GM10847 (cell line): Measurements from ENCODE around the gene ZC3H4.

Source experiments
- POLR2A ChIP-seq: IDR thresholded peaks from 2 replicates; pipeline ENCODE4 v1.6.1; 2011; ENCODE audit not compliant: insufficient read length; ENCODE audit errors: extremely low read depth

The ZC3H4 gene

DNA sequence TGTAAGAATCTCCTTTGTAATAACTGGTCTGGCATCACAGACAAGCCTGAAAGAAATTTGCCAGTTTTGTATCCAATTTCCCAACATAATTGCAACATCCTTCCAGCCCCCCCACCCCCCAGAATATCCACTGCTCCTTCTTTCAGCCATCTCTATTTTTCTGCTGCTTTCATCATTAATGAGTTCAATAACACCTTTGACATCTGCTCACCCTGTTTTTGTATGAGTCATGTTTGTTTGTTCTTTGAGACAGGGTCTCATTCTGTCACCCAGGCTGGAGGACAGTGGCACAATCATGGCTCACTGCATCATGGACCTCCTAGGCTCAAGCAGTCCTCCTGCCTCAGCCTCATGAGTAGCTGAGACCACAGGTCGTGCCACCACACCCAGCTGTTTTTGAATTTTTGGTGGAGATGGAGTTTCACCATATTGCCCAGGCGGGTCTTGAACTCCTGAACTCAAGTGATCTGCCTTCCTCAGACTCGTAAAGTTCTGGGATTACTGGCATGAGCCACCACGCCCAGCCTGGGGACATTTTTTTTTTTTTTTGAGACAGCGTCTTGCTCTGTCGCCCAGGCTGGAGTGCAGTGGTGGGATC, 7.0 kb upstream of the ZC3H4 start:
- no peak for TF ChIP-seq POLR2A

DNA sequence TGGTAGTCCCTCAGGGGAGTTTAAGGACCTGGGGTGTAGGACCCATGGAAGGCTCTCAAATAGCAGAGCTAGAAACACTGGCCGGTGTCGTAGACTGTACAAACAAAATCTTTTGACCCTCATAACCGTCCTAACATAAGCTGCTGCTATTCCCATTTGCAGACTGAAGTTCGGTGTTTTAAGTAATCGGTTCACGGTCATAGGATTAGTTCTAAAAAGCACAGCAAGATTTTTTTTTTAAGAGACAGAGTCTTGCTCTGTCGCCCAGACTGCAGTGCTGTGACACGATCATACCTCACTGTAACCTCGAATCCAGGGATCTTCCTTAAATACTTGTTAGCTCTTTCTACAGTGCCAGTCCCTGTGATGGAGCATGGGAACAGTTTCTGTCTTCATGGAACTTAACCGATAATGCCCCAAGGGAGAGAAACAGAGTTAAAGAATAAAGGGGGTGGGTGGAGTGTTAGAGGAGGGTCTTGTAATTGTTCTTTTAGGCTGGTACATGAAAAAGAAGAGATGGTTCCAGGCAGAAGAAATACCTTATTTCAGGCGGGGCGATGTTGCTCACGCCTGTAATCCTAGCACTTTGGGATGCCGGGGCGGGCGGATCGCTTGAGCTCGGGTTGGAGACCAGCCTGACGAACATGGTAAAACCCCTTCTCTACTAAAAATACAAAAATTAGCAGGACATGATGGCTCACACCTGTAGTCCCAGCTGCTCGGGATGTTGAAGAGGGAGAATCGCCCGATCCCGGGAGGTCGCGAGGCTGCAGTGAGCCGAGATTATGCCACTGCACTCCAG, 475 bp upstream of the ZC3H4 start:
- TF ChIP-seq POLR2A: no peak

DNA sequence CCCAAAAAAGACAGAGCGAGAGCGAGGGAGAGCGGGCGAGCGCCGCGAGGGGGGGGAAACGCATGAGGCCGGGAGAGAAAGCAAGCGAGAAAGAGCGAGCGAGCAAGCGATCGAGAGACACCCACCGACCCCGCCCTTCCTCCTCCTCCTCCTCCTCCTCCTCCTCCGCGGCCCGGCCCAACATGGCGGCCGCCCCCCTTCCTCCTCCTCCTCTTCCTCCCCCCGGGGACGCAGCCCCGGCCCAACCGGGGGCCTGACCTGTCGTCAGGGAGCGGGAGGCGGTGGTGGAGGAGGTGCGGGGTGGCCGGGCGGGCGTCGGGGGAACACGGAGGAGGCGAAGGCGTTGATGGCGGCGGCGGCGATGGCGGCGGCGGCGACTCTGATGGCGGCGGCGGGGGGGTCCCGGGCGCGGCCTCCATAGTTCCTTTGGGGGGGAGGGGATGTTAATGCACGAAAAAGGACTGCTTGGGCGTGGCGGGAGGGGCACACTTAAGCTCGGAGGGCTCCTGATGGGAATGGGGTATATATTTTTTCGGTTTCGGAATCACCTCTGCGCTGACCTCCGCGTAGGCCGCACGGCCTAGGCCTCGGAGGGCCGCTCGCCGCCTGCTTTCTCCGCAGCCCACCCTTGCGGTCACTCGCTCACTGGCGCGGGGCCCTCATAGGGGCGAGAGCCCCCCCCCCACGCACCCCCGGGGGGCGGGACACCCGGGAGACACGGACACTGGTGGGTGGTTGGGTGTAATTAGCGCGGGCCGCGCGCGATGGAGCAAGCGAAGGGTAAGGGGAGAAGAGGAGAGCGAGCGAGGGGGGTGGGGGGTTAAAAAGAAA, 1.2 kb downstream of the ZC3H4 start:
- TF ChIP-seq POLR2A: peak; percentile 84

DNA sequence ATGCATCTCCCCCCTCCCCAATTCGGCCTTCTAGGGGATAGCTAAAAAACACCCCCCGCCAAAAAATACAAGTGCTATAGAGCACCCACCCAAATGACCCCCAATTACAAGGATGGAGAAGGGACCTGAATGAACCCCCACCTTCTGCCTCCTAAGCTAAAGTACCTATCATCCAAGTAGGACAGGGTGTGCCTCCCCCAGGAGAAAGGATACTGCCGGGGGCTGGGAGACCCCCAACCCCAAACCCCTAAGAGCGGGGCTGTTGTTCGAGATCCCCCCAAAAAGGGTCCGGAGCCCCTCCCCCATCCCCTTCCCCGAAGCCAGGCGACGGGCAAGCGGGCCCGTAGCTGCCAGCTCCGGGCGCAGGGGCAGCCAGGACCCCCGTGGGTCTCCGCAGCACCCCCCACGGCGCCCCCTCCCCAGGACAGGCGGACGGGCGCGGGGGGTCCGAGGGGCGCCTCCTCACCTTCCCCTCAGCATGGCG, 1.9 kb downstream of the ZC3H4 start:
- TF ChIP-seq POLR2A: no peak

DNA sequence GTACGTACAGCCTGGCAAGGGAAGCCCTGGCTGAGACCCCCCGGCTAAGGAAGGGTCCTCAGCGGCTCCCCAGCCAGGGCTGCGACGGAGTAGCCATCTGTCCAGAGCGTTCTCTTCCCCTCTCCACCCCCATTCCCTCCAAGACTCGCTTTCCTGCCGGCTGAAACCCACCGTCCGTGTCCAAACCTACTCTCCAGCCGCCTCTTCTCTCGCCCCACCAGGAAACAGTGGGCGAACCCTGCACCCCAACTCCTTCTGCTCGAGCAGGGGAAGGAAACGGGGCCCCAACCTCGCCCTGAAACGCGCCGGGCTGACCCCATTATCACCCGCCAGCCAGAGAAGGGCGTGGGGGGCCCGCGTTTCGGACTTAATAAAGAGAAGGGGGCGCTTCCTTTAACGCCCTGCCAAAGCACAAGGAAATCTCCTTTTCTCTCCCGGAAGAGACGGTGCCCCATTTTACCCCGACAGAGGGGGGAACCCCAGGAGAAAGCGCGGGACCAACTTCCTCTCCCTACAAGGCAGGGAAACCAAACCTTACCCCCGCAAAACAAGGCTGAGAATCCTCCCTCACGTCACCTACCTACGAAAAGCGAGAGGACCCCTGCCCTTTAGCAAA, 2.5 kb downstream of the ZC3H4 start:
- peak; percentile 11 for TF ChIP-seq POLR2A

DNA sequence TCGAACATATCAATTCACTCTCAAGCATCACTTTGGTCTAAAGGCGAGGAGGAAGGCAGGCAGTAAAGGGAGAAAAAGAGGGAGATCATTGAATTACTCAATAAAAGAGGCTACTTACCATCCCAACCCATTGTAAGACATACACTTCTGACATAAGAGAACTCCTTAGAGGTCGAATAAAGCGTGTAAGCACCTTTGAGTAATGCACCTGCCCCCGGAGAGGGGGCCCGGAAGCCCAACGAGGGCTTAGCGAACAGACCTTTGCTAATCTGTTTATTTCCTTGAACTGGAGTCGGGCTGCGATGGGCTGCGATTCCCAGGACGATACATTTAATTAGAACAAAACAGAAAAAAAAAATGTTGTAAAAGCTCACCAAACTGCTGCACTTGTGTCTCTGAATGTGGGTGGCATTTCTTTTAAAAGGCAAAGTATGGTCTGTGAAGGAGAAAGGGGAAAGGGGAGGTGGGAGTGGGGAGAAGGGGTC, 3.0 kb downstream of the ZC3H4 start:
- no peak for TF ChIP-seq POLR2A

DNA sequence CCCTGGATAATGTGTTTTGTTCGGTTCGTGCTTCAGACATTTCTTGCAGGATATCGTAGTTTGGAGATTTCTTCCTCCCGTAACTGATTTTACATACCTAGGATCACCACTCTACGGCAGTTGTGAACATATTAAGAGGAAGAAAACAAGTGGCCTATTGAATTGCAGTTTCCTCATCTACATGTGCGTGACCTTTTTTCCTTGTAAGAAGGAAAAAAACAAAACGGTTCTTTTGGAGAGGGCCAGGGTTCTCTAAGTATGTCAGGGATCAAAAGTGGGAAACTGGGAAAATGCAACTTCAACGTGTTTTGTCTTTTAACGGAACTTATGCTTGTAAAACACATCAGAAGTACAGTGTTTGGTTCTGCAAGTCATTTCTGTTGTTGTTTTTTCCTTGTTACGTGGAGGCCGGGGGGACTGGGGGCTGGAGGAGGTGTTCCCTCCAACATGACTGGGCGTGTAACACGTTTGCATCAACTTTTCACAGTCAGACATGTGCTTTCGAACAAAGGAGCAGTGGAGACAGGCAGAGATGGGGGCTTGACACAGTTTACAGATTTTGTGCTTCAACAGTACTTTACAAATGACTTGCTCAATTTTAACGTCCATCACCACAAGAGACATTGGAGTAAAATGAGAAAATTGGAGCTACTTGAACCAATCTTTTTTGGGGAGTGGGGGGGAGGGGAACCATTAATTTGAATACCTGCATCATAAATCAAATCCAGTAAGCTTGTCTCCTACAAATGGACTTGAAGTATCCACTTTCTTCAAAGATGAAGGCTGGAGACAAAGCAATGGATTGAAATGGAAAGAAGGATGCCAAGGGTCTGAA, 3.8 kb downstream of the ZC3H4 start:
- TF ChIP-seq POLR2A: no peak

DNA sequence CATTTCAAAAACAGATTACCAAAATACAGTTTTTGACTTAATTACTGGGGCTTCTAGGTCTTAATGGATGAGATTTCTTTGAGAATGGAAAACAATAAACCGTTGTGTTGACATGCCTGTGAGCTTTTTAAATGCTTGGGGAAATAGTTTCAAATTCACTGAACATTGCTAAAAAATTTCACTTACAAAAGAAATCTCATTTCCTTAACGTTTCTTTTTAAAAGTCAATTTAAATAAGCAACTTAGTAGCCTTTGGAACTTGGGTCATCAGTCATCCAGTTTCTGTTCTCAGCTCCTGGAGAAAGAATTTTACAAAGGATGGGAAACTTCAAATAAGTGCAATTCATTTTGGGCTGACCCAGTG, 4.4 kb downstream of the ZC3H4 start:
- no peak for TF ChIP-seq POLR2A

DNA sequence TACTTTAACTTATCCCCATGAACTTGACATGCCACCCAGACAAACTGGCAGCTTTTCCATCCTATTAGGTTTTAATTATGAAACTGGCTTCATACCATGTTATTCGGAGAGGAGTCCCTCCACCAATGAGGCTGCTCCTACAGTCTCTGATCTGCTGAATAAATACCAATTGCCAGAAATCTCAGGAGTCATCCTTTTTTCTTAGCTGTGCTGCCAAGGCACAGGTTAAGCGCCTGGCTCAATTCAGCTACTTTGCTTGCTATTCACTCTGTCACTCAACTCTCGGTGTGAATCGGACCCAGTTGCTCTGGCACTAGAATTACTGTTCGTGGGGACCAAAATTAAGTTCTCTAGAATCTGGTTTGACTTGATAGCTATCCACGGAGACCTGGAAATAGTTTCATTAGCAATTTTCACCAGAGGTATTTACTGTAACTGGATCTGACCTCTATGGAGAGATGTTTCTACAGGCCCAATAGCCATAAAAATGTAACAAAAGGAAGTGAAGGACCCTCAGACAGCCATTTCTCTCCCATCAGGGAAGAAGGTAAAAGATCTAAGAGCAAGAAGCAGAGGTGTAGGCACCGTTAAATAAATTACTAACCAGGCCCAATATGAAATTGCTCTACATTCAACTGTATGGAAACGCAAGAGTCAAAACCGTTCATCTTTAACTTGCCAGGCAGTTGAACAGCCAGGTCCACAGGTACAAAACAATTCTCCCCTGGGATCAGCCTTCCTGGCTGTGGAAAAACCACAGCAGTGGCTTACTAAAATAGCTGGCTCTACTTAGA, 5.4 kb downstream of the ZC3H4 start:
- TF ChIP-seq POLR2A: no peak

DNA sequence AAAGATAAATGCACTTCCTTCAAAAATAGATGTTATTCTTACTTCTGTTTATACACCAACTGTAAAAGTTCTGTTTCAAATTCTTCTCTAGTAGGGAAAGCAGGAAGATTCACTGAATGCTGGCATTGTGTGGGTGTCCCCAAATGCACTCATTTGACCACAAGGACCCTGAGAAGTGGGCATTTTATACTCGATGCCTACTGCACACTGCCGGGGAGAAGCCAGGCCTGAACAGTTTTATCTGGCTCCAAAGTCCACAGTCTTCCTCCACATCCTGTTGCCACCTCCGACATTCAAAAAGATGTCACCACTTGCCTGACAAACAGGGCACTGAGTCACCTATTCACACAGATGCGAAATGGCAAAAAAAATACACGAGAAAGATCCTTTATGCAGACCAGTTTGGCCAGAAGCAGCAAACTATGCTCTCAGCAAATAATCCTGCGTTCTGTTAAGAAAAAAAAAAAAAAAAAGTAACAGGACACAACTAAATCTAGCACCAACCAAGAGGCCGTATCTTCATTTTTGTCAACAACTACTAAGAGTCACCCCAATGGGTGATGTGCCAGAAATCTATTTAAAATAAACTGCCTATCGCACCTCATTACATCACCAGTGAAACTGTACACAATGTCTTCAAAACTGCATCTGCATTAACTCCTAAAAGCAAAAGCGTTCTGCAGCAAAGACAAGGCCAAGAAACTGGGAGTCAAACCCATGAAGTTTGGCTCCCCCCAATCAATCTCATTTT, 6.2 kb downstream of the ZC3H4 start:
- TF ChIP-seq POLR2A: no peak

DNA sequence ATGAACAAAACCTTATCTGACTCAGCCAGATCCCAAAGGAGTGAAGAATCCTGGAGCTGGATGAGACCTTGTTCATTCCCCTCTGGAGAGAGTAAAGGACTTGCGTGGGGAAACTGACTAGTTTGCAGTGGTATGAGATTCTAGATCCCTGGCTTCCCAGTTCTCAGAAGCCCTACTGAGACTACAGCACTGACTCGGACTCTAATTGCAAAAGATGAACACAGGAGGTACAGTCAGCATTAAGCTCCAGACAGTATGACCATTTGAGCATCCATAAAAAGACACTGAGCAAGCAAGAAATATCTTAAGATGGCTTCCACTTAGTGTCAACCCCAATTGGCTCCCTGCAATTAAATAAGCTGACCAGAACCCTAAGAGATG, 6.8 kb downstream of the ZC3H4 start:
- TF ChIP-seq POLR2A: no peak

DNA sequence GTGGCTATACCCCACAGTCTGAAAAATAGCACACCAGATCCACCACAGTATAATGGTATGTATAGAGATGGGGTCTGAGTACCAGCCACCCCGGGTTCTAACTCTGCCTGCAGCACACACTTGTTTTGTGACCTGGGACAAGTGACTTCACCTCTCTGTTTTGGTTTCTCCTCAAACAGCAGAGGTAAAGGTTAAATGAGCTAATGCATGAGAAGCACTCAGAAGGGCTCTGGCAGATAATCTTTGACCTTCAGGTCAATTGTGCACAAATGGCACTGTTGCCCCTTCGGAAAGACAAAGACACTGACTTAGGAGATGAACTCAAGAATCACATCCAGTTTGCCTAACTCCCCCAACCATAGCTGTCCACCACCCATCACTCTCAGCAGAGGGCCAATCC, 7.7 kb downstream of the ZC3H4 start:
- TF ChIP-seq POLR2A: no peak

DNA sequence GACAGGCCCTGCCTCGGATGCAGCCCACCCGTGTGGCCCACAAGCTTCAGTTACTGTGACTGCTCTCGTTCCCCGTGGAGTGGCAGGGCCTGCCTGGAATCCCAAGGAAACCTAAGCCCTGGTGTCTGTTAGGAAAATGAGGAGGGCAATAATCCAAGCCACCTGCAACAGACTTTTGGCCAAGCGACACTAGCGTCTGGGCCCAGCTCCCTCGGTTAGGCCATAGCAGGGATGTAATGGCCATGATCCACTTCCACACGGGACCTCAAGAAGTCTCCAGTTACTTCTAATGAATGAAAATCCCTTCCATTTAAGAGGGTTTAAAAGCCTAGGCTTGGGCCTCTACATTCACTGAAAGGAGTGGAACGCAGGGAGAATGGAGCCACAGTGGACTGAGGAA, 8.9 kb downstream of the ZC3H4 start:
- TF ChIP-seq POLR2A: no peak

DNA sequence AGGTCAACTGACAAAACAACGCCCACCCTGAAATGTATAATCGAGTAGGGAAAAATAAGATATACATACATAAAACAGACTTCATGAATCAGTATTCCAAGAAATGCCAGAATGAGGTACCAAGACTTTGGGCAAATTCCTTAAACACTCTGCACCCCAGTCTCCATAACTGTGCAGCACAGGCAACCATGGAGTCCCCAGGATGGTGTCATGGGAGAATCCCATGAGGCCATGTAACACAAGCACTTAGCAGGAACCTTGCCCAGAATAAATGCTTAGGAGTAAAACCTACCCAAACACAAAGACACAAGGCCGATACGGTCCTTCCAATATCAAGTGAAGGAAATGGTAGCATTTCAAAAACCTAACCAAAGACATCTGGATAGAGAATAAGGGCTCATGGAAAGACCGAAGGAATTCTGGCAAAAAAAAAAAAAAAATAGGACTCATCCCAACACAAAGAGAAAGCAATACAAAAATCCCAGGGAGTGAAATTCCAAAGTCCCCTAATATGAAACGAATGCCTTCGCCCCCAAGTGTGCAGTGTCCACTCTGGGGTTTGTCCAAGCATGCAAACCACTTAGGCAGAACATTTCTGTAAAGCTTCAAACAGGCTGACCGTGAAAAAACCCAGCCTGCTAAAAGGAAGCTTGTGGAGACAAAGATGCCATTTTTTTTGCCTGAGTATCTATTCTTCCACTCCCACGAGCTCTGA, 11.1 kb downstream of the ZC3H4 start:
- TF ChIP-seq POLR2A: no peak
